HG03103 (cell line): Measurements from ENCODE around the gene HTR2C.
A peak's percentile ranks its signal among the peaks of the same experiment; 100 is the strongest.
"Not testable (repeated sequence)": the region's sequence is repeated elsewhere in the genome, so short reads cannot be mapped to it uniquely, and the experiment has no call there.

ENCODE experiments used
- ATAC-seq: cut with Tn5 transposase; IDR thresholded peaks from one replicate; pipeline ENCODE4 v1.9.1; 2021; ENCODE audit warnings: low read depth; ENCODE audit not compliant: unreplicated experiment

Gene HTR2C

DNA sequence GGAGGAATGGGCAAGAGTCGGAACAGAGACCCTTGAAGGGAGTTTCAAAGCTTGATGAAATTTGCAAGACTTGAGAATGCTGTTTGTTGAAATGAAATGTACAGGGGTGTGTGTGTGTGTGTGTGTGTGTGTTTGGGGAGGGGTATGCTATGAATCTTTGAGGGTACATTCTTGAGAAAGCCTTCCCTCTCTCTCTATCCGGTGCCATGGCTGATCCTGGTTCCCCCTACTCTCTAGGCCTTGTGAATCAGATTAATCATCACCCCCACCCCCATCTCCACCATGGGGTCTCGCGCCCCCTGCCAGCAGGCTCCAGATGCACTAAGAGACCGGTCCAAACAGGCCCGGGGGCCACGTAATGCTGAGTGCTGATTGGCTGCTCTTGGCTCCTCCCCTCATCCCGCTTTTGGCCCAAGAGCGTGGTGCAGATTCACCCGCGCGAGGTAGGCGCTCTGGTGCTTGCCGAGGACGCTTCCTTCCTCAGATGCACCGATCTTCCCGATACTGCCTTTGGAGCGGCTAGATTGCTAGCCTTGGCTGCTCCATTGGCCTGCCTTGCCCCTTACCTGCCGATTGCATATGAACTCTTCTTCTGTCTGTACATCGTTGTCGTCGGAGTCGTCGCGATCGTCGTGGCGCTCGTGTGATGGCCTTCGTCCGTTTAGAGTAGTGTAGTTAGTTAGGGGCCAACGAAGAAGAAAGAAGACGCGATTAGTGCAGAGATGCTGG lies at the start of gene HTR2C:
HTR2C (plus strand) TSS at position 441 of the 729 bp plus-strand sequence. CDS start 142,851 bp downstream, outside the sequence.
- ATAC-seq = no peak

DNA sequence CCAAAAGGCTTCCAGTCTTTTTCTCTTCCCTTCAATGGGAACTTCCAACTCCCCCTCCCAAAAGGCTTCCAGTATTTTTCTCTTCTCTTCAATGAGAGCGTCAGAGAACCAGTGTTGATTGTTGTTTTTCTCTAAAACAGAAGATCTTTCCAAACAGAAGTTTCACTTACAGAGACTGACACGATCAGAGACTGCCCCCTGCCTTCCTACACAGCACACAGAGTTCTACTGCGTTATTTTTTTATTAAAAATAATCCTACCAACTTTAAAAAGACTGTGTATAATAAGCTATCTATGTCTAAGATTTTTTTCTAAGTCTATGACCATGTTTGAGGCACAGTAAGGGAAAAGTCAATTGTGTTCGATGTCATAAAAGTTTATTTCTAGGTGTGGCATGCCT lies 3.5 kb upstream of the HTR2C start:
- ATAC-seq = no peak

GRCh38 chrX:114581528-114582263 lies 2.2 kb upstream of the HTR2C start:
- no peak for ATAC-seq

DNA sequence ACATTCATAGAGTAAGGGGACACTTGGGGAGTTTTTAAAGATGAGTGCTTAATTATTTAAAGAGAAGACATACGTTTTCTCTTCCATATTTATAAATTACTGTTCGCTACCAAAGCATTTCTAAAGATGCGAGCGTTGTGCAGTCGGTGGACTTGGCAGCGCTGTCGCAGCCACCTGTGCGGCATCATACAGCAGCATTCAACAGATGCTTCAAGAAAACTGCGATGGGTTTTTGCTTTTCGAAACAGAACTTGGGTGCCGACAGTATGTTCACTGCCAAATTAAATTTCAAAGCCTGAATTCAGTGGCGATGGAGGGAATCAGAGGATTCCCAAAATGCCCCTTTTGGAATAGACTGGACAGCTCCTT lies 1.6 kb upstream of the HTR2C start:
- no peak for ATAC-seq

DNA sequence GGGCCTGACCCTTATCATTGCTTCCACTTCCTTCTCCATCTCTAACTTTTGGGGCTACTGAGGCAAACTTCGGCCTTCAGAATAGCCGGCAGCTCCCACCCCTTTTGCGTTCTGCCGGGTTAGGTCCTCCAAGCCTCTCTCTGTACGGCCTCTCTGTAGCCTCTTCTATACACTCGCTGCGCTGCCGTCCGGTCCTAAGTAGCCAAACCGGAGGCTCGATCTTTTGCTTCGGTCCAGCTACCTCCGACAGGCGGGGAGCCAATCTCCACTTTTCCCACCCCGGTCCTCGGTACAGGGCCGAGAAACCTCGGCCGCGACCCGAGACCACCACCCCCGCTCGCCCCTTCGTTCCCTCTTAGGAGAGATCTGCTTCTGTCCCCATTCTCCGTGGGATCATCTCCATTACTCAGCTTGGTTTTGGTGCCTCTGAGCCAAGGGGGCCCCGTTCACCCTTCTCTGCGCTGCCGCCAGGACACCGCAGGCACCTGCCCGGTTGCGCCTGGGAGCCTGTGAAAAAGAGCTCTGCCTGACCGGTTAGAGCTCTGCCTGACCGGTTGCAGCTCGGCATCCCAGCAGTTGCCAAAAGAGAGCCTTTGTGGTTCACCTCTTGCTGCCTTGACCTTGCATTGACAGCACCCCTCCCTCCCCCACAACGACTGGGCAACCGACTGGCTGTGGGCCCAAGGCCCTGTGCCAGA lies 1.0 kb upstream of the HTR2C start:
- no peak for ATAC-seq

- ATAC-seq = no peak
These were observed 573 bp downstream of the HTR2C start for GRCh38 chrX:114584375-114584943.

GRCh38 chrX:114584983-114585842 lies 1.3 kb downstream of the HTR2C start:
- ATAC-seq = no peak

DNA sequence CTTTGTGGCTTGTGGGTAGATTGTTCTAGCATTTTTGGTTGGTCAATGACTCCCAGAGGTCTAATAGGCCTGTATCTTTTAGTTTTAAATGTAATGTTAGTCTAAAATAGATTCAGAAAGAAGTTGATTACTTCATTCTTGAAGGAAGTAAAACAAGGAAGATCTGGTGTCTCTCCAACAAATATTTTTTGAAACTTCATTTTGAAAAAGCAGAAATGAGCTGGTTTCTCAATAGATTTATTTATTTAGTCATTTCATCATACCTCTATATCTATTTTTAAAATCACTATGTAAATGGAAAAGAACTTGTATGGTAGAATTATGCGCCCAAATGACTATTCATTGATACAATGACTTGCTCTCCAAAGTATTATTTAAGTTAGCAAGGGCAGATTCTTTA lies 7.2 kb downstream of the HTR2C start:
- ATAC-seq = no peak

DNA sequence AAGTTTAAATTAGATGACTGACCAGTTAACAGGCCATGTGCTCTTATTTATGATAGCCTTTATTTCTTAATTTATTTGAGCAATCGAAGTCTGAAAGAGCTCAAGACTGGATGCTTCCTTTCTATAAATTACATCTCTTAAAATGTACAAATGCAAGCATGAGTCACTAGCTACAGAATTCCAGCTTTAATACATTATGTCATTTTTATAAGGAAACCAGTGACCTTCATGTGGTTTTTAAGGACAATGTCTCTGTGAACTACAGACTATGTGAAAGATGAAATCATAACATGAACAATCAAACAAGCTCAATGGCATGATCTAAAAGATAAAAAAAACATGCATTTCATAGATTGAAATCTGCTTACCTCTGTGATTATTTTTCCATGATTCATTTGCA lies 15.4 kb downstream of the HTR2C start:
- no peak for ATAC-seq

GRCh38 chrX:114599911-114600310 lies 16.0 kb downstream of the HTR2C start:
- no peak for ATAC-seq

DNA sequence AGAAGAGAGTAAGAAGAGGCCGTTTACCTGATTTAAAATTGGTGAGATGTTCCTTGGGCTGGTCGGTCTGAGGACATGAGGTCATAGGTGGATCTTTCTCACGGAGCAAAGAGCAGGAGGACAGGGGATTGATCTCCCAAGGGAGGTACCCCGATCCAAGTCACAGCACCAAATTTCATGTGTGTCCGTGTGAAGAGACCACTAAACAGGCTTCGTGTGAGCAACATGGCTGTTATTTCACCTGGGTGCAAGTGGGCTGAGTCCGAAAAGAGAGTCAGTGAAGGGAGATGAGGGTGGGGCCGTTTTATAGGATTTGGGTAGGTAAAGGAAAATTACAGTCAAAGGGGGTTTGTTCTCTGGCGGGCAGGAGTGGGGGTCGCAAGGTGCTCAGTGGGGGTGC lies 22.7 kb downstream of the HTR2C start:
- ATAC-seq = not testable (repeated sequence)

DNA sequence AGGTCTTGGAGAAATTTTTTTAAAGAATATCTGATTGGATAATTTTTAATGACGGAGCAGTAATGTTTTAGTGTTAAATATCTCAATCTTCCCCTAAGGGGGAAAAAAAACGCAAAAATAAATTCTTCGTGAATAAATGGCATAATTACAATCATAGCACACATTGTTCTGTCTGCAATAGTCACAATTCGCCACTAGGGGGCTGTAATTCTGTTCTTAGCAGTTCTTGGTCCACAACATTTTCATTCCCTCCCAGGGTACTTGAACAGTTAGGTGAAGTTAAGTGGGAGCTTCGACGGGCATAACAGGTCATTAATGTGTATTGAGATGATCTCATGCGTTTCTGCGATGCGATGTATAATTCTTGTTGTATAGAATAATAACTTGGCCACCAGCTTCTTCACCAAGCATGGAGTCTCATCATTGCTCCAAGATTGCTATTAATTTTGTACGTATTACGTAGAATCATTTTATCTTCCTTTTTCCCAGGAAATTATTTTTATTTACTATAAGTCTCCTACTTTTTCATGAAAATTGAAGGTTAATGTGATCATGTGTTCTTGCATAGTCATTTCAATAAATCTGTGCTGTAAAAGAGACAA lies 27.2 kb downstream of the HTR2C start:
- ATAC-seq = peak; percentile 93

DNA sequence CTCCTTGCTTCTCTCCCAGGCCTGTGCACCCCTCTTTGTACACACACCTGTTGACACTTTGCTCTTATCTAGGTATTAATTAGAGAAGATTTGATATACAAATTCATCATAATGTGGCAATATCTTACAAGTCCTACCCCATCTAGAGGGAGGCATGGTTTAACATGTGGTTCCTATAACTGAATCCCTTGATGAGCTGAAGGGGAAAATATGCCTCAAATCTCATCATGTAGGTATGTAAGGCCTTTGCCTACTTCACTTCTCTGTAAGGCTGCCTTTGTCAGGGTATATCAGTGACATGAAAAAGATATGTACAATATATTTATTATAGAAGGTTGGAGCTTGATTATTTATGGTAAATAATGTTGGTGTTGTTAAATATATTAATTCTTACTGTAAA lies 31.9 kb downstream of the HTR2C start:
- no peak for ATAC-seq

DNA sequence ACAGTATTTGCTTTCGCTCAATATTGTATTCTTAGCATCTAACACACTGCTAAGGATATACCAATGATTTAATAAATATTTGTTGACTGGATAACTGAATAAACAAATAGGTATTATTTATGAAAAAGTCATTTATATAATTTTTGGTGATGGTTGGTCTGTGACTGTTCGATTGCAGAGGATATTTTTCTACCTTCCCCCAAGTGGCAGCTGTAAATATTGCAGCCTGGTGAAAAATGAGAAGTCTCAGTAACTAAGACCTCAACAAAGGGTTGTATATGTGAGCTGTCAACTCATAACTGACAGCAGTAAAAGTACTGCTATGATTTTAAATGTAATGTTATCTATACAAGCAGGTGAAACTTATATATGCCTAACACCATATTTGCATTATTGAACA lies 36.0 kb downstream of the HTR2C start:
- ATAC-seq = no peak

- no peak for ATAC-seq
These were observed 42.4 kb downstream of the HTR2C start for GRCh38 chrX:114626323-114626722.

GRCh38 chrX:114635986-114636385 lies 52.1 kb downstream of the HTR2C start:
- no peak for ATAC-seq

GRCh38 chrX:114650351-114650750 lies 66.5 kb downstream of the HTR2C start:
- no peak for ATAC-seq

GRCh38 chrX:114675365-114675764 lies 91.5 kb downstream of the HTR2C start:
- ATAC-seq = no peak

DNA sequence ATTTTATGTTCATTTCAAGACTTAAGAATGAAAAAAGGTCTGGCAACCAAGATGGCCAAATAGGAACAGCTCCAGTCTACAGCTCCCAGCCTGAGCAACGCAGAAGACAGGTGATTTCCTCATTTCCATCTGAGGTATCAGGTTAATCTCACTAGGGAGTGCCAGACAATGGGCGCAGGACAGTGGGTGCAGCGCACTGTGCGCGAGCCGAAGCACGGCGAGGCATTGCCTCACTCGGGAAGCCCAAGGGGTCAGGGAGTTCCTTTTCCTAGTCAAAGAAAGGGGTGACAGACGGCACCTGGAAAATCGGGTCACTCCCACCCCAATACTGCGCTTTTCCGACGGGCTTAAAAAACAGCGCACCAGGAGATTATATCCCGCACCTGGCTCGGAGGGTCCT lies 116.6 kb downstream of the HTR2C start:
- ATAC-seq = not testable (repeated sequence)

- ATAC-seq = no peak
These were observed 125.5 kb downstream of the HTR2C start for GRCh38 chrX:114709406-114709805.
